CD8-positive, alpha-beta memory T cell (primary cell): ENCODE results near the gene NKX6-2. TPM values are rescaled to one million over a fixed set of nuclear protein-coding genes. Genes with fewer than 3 reads are reported as not detected.

Experiments used
- CTCF ChIA-PET: fragments of 350-600 bp; sonication (Branson Sonifier 250); formaldehyde crosslinking; loops from one replicate; lab custom pipeline; 2021; ENCODE audit warnings: antibody characterized with exemption; lab: Charles Lee
- POLR2A ChIA-PET: fragments of 350-600 bp; sonication (Branson Sonifier 250); formaldehyde crosslinking; loops from one replicate; lab custom pipeline; 2021; ENCODE audit warnings: antibody characterized with exemption; lab: Charles Lee
- DNase-seq, 5 donors: peaks; one replicate each; pipeline versions ENCODE4 v3.0.0 to v3.0.0-alpha.2; 2020 to 2022; ENCODE audit warnings: mixed read lengths in 1 of 5
- H3K27ac ChIP-seq: one replicate; pipeline ENCODE4 v1.7.0; 2013; ENCODE audit warnings: low read depth, mild to moderate bottlenecking, low read length, moderate library complexity
- H3K27me3 ChIP-seq: 2 replicates; pipeline ENCODE4 v1.7.0; 2013; ENCODE audit warnings: low read length, mild to moderate bottlenecking; ENCODE audit not compliant: insufficient read depth, poor library complexity, severe bottlenecking
- H3K36me3 ChIP-seq: 2 replicates; pipeline ENCODE4 v1.7.0; 2013; ENCODE audit warnings: mild to moderate bottlenecking, low read length, moderate library complexity; ENCODE audit not compliant: insufficient read depth
- H3K4me1 ChIP-seq: 2 replicates; pipeline ENCODE4 v1.7.0; 2013; ENCODE audit warnings: mild to moderate bottlenecking, low read length, moderate library complexity; ENCODE audit not compliant: insufficient read depth
- H3K4me3 ChIP-seq: 2 replicates; pipeline ENCODE4 v1.7.0; 2013; ENCODE audit warnings: mild to moderate bottlenecking, low read length
- H3K9me3 ChIP-seq: 2 replicates; pipeline ENCODE4 v1.7.0; 2013; ENCODE audit warnings: mild to moderate bottlenecking, low read length
- H3K27ac Mint-ChIP-seq, 8 donors: one replicate each; pipeline ENCODE4 v1.8.0; 2020 to 2021; ENCODE audit warnings: mixed read lengths in 8 of 8, mild to moderate bottlenecking in 6 of 8, inconsistent platforms in 3 of 8, moderate library complexity in 3 of 8
- H3K27me3 Mint-ChIP-seq, 2 donors: one replicate each; pipeline ENCODE4 v1.8.0; 2020 to 2021; ENCODE audit warnings: mixed read lengths in 2 of 2, mild to moderate bottlenecking in 1 of 2, moderate library complexity in 1 of 2
- H3K36me3 Mint-ChIP-seq, 3 donors: one replicate each; pipeline ENCODE4 v1.8.0; 2020 to 2021; ENCODE audit warnings: mixed read lengths in 3 of 3, inconsistent platforms in 1 of 3, mild to moderate bottlenecking in 1 of 3
- H3K4me1 Mint-ChIP-seq, 3 donors: one replicate each; pipeline ENCODE4 v1.8.0; 2020 to 2021; ENCODE audit warnings: mixed read lengths in 3 of 3, inconsistent platforms in 1 of 3, mild to moderate bottlenecking in 1 of 3
- H3K4me3 Mint-ChIP-seq, 7 donors: one replicate each; pipeline ENCODE4 v1.8.0; 2020 to 2021; ENCODE audit warnings: mixed read lengths in 7 of 7, mild to moderate bottlenecking in 6 of 7, moderate library complexity in 4 of 7, inconsistent platforms in 2 of 7
- H3K9me3 Mint-ChIP-seq, 5 donors: one replicate each; pipeline ENCODE4 v1.8.0; 2020 to 2022; ENCODE audit warnings: mixed read lengths in 5 of 5, mild to moderate bottlenecking in 3 of 5, moderate library complexity in 2 of 5, inconsistent platforms in 1 of 5
- polyA plus RNA-seq: library from polyadenylated mRNA; unstranded; fragments of 300-500 nt; fragmentation: Illumina TruSeq; gene quantifications from one replicate; pipeline ENCODE4 v1.2.3, GENCODE V29; 2021
- total RNA-seq, 2 experiments: library from RNA; stranded (reverse); gene quantifications; one replicate each; pipeline ENCODE4 v1.2.3, GENCODE V29; 2021

NKX6-2 gene
- total and polyA plus RNA-seq, 3 experiments from 2014 or later = not detected

- H3K27me3 Mint-ChIP-seq = peaks cover 0 to 1% of the 10 kb centered on the region in 2 donors
- no peaks in the 10 kb centered on the region for H3K4me1 Mint-ChIP-seq
- no peaks in the 10 kb centered on the region for H3K36me3 Mint-ChIP-seq
- H3K9me3 Mint-ChIP-seq = no peaks in the 10 kb centered on the region
- H3K27ac Mint-ChIP-seq = no peak overlapping the region
- POLR2A ChIA-PET = no interaction called here
- no peak overlapping the region for H3K4me3 Mint-ChIP-seq
- H3K36me3 ChIP-seq = no peaks in the 10 kb centered on the region
- no peaks in the 10 kb centered on the region for H3K27me3 ChIP-seq
- no peak for DNase-seq
- no peaks in the 10 kb centered on the region for H3K4me1 ChIP-seq
- no peaks in the 10 kb centered on the region for H3K9me3 ChIP-seq
- CTCF ChIA-PET = no interaction called here
- H3K4me3 ChIP-seq = no peak overlapping the region
- no peak overlapping the region for H3K27ac ChIP-seq
Observed at GRCh38 chr10:132810141-132810806, 24.3 kb upstream of the NKX6-2 start.

GRCh38 chr10:132809232-132810140, 23.5 kb upstream of the NKX6-2 start:
- H3K4me3 Mint-ChIP-seq = no peak overlapping the region
- POLR2A ChIA-PET = no interaction called here
- H3K9me3 Mint-ChIP-seq = no peaks in the 10 kb centered on the region
- H3K9me3 ChIP-seq = no peaks in the 10 kb centered on the region
- no peaks in the 10 kb centered on the region for H3K4me1 Mint-ChIP-seq
- no peak overlapping the region for H3K27ac Mint-ChIP-seq
- no peaks in the 10 kb centered on the region for H3K27me3 Mint-ChIP-seq
- H3K4me3 ChIP-seq = no peak overlapping the region
- H3K27ac ChIP-seq = no peak overlapping the region
- H3K36me3 Mint-ChIP-seq = no peaks in the 10 kb centered on the region
- H3K27me3 ChIP-seq = no peaks in the 10 kb centered on the region
- CTCF ChIA-PET = interaction anchor here (0.6 kb wide), 1 partner anchor 10 kb away, joined by 4 read pairs; no protein-coding TSS in a partner anchor
- H3K4me1 ChIP-seq = no peaks in the 10 kb centered on the region
- no peaks in the 10 kb centered on the region for H3K36me3 ChIP-seq
- peak in 1 of 5 donors; percentile 24 for DNase-seq

GRCh38 chr10:132808383-132809231, 22.7 kb upstream of the NKX6-2 start:
- H3K4me3 ChIP-seq = no peak overlapping the region
- H3K4me1 ChIP-seq = no peaks in the 10 kb centered on the region
- H3K27ac ChIP-seq = no peak overlapping the region
- no peak for DNase-seq
- H3K36me3 Mint-ChIP-seq = no peaks in the 10 kb centered on the region
- CTCF ChIA-PET = interaction anchor here (0.6 kb wide), 1 partner anchor 9 kb away, joined by 4 read pairs; no protein-coding TSS in a partner anchor
- no peak overlapping the region for H3K4me3 Mint-ChIP-seq
- no peaks in the 10 kb centered on the region for H3K27me3 ChIP-seq
- no peak overlapping the region for H3K27ac Mint-ChIP-seq
- no peaks in the 10 kb centered on the region for H3K4me1 Mint-ChIP-seq
- H3K9me3 Mint-ChIP-seq = no peaks in the 10 kb centered on the region
- H3K9me3 ChIP-seq = no peaks in the 10 kb centered on the region
- no peaks in the 10 kb centered on the region for H3K27me3 Mint-ChIP-seq
- POLR2A ChIA-PET = no interaction called here
- H3K36me3 ChIP-seq = no peaks in the 10 kb centered on the region

GRCh38 chr10:132807621-132808049, 21.7 kb upstream of the NKX6-2 start:
- Mint-ChIP-seq H3K27ac (no peak overlapping the region), H3K36me3 (no peaks in the 10 kb centered on the region), H3K4me3 (no peak overlapping the region), H3K4me1 (no peaks in the 10 kb centered on the region), H3K27me3 (peaks cover 0 to 2% of the 10 kb centered on the region in 2 donors), H3K9me3 (no peaks in the 10 kb centered on the region)
- CTCF ChIA-PET = no interaction called here
- Histone ChIP-seq H3K27me3 (no peaks in the 10 kb centered on the region), H3K9me3 (no peaks in the 10 kb centered on the region), H3K36me3 (no peaks in the 10 kb centered on the region), H3K27ac (no peak overlapping the region), H3K4me3 (no peak overlapping the region), H3K4me1 (no peaks in the 10 kb centered on the region)
- DNase-seq = no peak
- POLR2A ChIA-PET = no interaction called here

- Histone ChIP-seq H3K36me3 (no peaks in the 10 kb centered on the region), H3K4me3 (no peak overlapping the region), H3K27ac (no peak overlapping the region), H3K4me1 (no peaks in the 10 kb centered on the region), H3K9me3 (no peaks in the 10 kb centered on the region), H3K27me3 (no peaks in the 10 kb centered on the region)
- H3K27me3 Mint-ChIP-seq = peaks cover 0 to 2% of the 10 kb centered on the region in 2 donors
- H3K4me3 Mint-ChIP-seq = no peak overlapping the region
- no peaks in the 10 kb centered on the region for H3K4me1 Mint-ChIP-seq
- no peaks in the 10 kb centered on the region for H3K9me3 Mint-ChIP-seq
- no peak for DNase-seq
- CTCF ChIA-PET = no interaction called here
- no peaks in the 10 kb centered on the region for H3K36me3 Mint-ChIP-seq
- POLR2A ChIA-PET = no interaction called here
- H3K27ac Mint-ChIP-seq = no peak overlapping the region
Observed at GRCh38 chr10:132806561-132807003, 20.6 kb upstream of the NKX6-2 start.

GRCh38 chr10:132806110-132806509, 20.2 kb upstream of the NKX6-2 start:
- Histone ChIP-seq H3K9me3 (no peaks in the 10 kb centered on the region), H3K27ac (no peak overlapping the region), H3K36me3 (no peaks in the 10 kb centered on the region), H3K4me3 (no peak overlapping the region), H3K4me1 (no peaks in the 10 kb centered on the region), H3K27me3 (no peaks in the 10 kb centered on the region)
- Mint-ChIP-seq H3K4me3 (no peak overlapping the region), H3K4me1 (no peaks in the 10 kb centered on the region), H3K9me3 (no peaks in the 10 kb centered on the region), H3K27me3 (peaks cover 0 to 2% of the 10 kb centered on the region in 2 donors), H3K27ac (no peak overlapping the region), H3K36me3 (no peaks in the 10 kb centered on the region)
- no peak for DNase-seq
- ChIA-PET CTCF (no interaction called here), POLR2A (no interaction called here)

- Mint-ChIP-seq H3K36me3 (no peaks in the 10 kb centered on the region), H3K27ac (no peak overlapping the region), H3K4me3 (no peak overlapping the region), H3K4me1 (no peaks in the 10 kb centered on the region), H3K9me3 (no peaks in the 10 kb centered on the region), H3K27me3 (peaks cover 0 to 2% of the 10 kb centered on the region in 2 donors)
- Histone ChIP-seq H3K27ac (no peak overlapping the region), H3K36me3 (no peaks in the 10 kb centered on the region), H3K4me1 (no peaks in the 10 kb centered on the region), H3K4me3 (no peak overlapping the region), H3K27me3 (no peaks in the 10 kb centered on the region), H3K9me3 (no peaks in the 10 kb centered on the region)
- ChIA-PET POLR2A (no interaction called here), CTCF (no interaction called here)
- peak in 1 of 5 donors; percentile 14 for DNase-seq
Observed at GRCh38 chr10:132805599-132805998, 19.7 kb upstream of the NKX6-2 start.
